Fibroblast of lung (primary cell): ENCODE data around the gene ZNF654.

Experiments
- EZH2 ChIP-seq: IDR thresholded peaks from 2 replicates; pipeline ENCODE4 v1.5.1; 2012; ENCODE audit warnings: low read length, control low read depth, mild to moderate bottlenecking; ENCODE audit errors: missing control alignments
- TF ChIP-seq, protein P1 (sequence below), 2 donors: IDR thresholded peaks in 1 of 2; conservative IDR thresholded peaks in 1 of 2; 1 replicate in 1 of 2; 2 replicates in 1 of 2; pipeline ENCODE4 v1.5.1; 2011 to 2012; ENCODE audit warnings: low read length in 2 of 2, control low read depth in 1 of 2, inconsistent platforms in 1 of 2, low read depth in 1 of 2, mild to moderate bottlenecking in 1 of 2

DNA sequence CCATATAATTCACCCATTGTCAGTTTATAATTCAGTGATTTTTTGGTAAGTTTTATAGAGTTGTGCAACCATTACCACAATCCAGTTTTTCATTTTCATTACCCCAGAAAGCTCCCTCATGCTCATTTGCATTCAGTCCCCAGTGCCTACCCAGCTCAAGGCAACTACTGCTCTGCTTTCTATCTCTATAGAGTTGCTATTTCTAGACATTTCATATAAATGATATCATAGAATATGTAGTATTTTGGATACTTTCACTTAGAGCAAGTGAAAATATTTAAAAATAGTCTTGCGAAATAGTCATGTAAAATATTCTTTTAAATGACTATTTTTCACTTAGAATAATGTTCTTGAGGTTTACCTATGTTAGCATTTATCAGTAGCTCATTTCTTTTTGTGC, 42.1 kb downstream of the ZNF654 start:
- TF ChIP-seq, protein P1, sequence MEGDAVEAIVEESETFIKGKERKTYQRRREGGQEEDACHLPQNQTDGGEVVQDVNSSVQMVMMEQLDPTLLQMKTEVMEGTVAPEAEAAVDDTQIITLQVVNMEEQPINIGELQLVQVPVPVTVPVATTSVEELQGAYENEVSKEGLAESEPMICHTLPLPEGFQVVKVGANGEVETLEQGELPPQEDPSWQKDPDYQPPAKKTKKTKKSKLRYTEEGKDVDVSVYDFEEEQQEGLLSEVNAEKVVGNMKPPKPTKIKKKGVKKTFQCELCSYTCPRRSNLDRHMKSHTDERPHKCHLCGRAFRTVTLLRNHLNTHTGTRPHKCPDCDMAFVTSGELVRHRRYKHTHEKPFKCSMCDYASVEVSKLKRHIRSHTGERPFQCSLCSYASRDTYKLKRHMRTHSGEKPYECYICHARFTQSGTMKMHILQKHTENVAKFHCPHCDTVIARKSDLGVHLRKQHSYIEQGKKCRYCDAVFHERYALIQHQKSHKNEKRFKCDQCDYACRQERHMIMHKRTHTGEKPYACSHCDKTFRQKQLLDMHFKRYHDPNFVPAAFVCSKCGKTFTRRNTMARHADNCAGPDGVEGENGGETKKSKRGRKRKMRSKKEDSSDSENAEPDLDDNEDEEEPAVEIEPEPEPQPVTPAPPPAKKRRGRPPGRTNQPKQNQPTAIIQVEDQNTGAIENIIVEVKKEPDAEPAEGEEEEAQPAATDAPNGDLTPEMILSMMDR (conservative IDR thresholded peaks at IDR 0.05 in 1 of 2, IDR thresholded peaks at IDR 0.05 in 1 of 2; ENCODE audit: low read depth in 1 of 2, low read length in 2 of 2), result no peak
- no peak for TF ChIP-seq EZH2
